ENCODE data around the gene NTM.

GRCh38 chr11:132077416-132077815 lies 707.0 kb downstream of the NTM start:
- TF ChIP-seq, protein P1, sequence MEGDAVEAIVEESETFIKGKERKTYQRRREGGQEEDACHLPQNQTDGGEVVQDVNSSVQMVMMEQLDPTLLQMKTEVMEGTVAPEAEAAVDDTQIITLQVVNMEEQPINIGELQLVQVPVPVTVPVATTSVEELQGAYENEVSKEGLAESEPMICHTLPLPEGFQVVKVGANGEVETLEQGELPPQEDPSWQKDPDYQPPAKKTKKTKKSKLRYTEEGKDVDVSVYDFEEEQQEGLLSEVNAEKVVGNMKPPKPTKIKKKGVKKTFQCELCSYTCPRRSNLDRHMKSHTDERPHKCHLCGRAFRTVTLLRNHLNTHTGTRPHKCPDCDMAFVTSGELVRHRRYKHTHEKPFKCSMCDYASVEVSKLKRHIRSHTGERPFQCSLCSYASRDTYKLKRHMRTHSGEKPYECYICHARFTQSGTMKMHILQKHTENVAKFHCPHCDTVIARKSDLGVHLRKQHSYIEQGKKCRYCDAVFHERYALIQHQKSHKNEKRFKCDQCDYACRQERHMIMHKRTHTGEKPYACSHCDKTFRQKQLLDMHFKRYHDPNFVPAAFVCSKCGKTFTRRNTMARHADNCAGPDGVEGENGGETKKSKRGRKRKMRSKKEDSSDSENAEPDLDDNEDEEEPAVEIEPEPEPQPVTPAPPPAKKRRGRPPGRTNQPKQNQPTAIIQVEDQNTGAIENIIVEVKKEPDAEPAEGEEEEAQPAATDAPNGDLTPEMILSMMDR (conservative IDR thresholded peaks at IDR 0.05; ENCODE audit: low read depth, low read length), result no peak
- TF ChIP-seq EZH2 (IDR thresholded peaks at IDR 0.05; ENCODE audit: borderline replicate concordance, low read depth, low read length, poor library complexity, severe bottlenecking), result no peak
